ENCODE data around the gene UBB. TPM values are rescaled to one million over a fixed set of nuclear protein-coding genes. Genes with fewer than 3 reads are reported as not detected.
A peak's percentile ranks its signal among the peaks of the same experiment; 100 is the strongest.

Gene UBB
- total RNA-seq, 1 donor from 2014 or later = 1,058 TPM

DNA sequence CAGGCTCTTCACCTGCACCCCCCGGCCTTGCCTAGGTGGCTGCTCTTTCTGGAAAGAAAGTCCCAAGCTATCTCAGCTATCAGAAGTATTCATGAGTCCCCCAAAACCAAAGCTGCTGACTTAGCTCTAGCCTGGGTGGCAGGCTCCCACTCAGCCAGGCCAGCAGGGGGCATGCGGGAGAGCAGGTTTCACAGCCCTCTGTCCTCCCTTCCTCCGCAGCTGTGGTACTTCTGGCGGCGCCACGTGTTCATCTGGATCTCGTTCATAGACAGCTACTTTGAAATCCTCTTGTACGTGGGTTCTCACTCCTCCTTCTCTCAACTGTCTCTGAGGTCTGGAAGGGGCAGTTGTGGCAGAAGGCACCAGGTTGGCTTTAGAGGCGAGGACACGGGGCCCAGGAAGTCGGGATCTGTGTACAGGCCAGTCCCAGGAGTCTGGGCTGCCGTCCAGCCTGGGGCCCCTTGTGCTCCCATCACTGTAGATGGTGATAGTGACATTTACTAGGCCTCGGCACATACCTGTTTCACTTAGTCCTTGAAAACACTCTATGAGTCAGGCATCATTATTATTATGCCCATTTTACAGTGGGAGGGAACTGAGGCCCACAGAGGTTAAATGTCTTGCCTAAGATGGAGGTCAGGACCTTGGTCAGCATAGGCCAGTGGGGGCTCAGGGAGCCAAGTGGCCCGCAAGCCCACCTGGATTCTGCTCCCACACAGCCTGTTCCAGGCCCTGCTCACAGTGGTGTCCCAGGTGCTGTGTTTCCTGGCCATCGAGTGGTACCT, 47.4 kb downstream of the UBB start:
- H3K4me1 Mint-ChIP-seq (ENCODE audit: low read depth) = peaks cover 5% of the 10 kb centered on the region
- H3K27ac Mint-ChIP-seq (ENCODE audit: unreplicated experiment) = no peak overlapping the region
- DNase-seq (ENCODE audit: low spot score) = no peak
- no peak overlapping the region for H3K4me3 Mint-ChIP-seq (ENCODE audit: unreplicated experiment)
- H3K27me3 Mint-ChIP-seq (ENCODE audit: low read depth) = no peaks in the 10 kb centered on the region
- TF ChIP-seq, protein P1, sequence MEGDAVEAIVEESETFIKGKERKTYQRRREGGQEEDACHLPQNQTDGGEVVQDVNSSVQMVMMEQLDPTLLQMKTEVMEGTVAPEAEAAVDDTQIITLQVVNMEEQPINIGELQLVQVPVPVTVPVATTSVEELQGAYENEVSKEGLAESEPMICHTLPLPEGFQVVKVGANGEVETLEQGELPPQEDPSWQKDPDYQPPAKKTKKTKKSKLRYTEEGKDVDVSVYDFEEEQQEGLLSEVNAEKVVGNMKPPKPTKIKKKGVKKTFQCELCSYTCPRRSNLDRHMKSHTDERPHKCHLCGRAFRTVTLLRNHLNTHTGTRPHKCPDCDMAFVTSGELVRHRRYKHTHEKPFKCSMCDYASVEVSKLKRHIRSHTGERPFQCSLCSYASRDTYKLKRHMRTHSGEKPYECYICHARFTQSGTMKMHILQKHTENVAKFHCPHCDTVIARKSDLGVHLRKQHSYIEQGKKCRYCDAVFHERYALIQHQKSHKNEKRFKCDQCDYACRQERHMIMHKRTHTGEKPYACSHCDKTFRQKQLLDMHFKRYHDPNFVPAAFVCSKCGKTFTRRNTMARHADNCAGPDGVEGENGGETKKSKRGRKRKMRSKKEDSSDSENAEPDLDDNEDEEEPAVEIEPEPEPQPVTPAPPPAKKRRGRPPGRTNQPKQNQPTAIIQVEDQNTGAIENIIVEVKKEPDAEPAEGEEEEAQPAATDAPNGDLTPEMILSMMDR (IDR thresholded peaks at IDR 0.05) = peak; percentile 74
- peaks cover 2% of the 10 kb centered on the region for H3K36me3 Mint-ChIP-seq (ENCODE audit: low read depth)
- no peaks in the 10 kb centered on the region for H3K9me3 Mint-ChIP-seq (ENCODE audit: low read depth)

DNA sequence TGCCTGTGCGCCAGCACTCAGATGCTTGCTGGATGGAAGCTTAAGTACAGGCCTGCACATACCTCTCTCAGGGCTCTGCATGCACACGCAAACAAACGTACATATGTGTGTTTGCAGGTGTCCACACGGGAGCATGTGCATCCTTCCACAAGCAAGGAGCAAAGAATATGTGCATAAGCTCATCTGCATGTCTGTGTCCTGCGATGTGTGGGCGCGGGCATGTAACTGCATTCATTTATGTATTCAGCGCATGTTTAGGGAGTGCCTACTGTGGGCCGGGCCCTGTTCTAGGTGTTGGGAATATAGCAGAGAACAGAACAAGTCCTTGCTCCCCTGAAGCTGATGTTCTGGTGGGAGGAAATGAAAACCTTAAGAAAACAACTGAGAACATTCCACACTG, 48.2 kb downstream of the UBB start:
- Mint-ChIP-seq H3K36me3 (ENCODE audit: low read depth) (peaks cover 2% of the 10 kb centered on the region), H3K4me3 (ENCODE audit: unreplicated experiment) (no peak overlapping the region), H3K4me1 (ENCODE audit: low read depth) (peaks cover 5% of the 10 kb centered on the region), H3K27ac (ENCODE audit: unreplicated experiment) (no peak overlapping the region), H3K9me3 (ENCODE audit: low read depth) (no peaks in the 10 kb centered on the region), H3K27me3 (ENCODE audit: low read depth) (no peaks in the 10 kb centered on the region)
- TF ChIP-seq, protein P1 (IDR thresholded peaks at IDR 0.05) = no peak
- no peak for DNase-seq (ENCODE audit: low spot score)

DNA sequence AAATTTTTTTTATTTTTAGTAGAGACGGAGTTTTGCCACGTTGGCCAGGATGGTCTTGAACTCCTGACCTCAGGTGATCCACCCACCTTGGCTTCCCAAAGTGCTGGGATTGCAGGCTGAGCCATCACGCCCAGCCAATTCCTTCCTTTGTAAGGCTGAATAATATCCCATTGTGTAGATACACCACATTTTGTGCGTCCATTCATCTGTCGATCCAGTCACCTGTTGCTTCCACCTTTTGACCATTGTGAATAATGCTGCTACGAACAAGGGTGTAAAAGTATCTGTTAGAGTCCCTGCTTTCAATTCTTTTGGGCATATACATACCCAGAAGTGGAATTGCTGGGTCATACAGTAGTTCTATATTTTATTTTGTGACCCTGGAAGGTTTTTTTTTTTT, 49.8 kb downstream of the UBB start:
- Mint-ChIP-seq H3K4me3 (ENCODE audit: unreplicated experiment) (no peak overlapping the region), H3K27ac (ENCODE audit: unreplicated experiment) (no peak overlapping the region), H3K27me3 (ENCODE audit: low read depth) (no peaks in the 10 kb centered on the region), H3K4me1 (ENCODE audit: low read depth) (peaks cover 5% of the 10 kb centered on the region), H3K9me3 (ENCODE audit: low read depth) (no peaks in the 10 kb centered on the region), H3K36me3 (ENCODE audit: low read depth) (peaks cover 2% of the 10 kb centered on the region)
- TF ChIP-seq, protein P1 (IDR thresholded peaks at IDR 0.05) = no peak
- DNase-seq (ENCODE audit: low spot score) = no peak

DNA sequence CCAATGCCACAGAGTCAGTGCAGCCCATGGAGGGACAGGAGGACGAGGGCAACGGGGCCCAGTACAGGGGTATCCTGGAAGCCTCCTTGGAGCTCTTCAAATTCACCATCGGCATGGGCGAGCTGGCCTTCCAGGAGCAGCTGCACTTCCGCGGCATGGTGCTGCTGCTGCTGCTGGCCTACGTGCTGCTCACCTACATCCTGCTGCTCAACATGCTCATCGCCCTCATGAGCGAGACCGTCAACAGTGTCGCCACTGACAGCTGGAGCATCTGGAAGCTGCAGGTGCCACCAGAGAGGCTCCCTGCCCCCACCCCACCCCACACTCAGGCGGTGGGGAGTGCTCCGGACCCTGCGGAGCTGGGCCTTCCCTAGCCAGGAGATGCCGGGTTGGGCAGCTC, 51.1 kb downstream of the UBB start:
- Mint-ChIP-seq H3K4me3 (ENCODE audit: unreplicated experiment) (no peak overlapping the region), H3K36me3 (ENCODE audit: low read depth) (peaks cover 2% of the 10 kb centered on the region), H3K27ac (ENCODE audit: unreplicated experiment) (no peak overlapping the region)

More for the DNA sequence above, 51.1 kb downstream of the UBB start:
- H3K4me1 Mint-ChIP-seq (ENCODE audit: low read depth) = peaks cover 5% of the 10 kb centered on the region
- no peaks in the 10 kb centered on the region for H3K9me3 Mint-ChIP-seq (ENCODE audit: low read depth)
- H3K27me3 Mint-ChIP-seq (ENCODE audit: low read depth) = no peaks in the 10 kb centered on the region
- TF ChIP-seq, protein P1 (IDR thresholded peaks at IDR 0.05) = no peak
- DNase-seq (ENCODE audit: low spot score) = no peak

Other genes starting within 250 kb of the UBB start
- gene NCOR1, start 165.6 kb upstream of the UBB start, total RNA-seq = 102 to 115 TPM (median 108 TPM) in 3 replicates
- gene PIGL, start 163.9 kb upstream of the UBB start, total RNA-seq = 15.9 to 21.9 TPM (median 19.1 TPM) in 3 replicates
- 4.3 to 12.3 TPM (median 10.7 TPM) in 3 replicates for gene CENPV, start 27.6 kb upstream of the UBB start, total RNA-seq
- gene TRPV2, start 34.5 kb downstream of the UBB start, total RNA-seq = 1.6 to 47.6 TPM (median 43.5 TPM) in 3 replicates
- gene LRRC75A, start 111.1 kb downstream of the UBB start, total RNA-seq = 2.2 to 4.1 TPM (median 2.3 TPM) in 3 replicates
- 13.0 to 16.2 TPM (median 14.6 TPM) in 3 replicates for gene ZNF287, start 188.1 kb downstream of the UBB start, total RNA-seq